H1 (cell line): ENCODE results near the gene UBL4A. TPM values are rescaled to one million over a fixed set of nuclear protein-coding genes. Genes with fewer than 3 reads are reported as not detected.

Experiments used
- ZNF274 ChIP-seq: IDR thresholded peaks from 2 replicates; pipeline ENCODE4 v1.7.0; 2012; ENCODE audit warnings: low read length, borderline replicate concordance; ENCODE audit errors: extremely low read depth
- polyA plus RNA-seq, 7 experiments: library from polyadenylated mRNA; depleted of rRNA in 3 of 7; stranded (reverse) in 5 of 7; unstranded in 2 of 7; fragments of >200 nt in 5 of 7; fragments of 200-250 nt in 2 of 7; gene quantifications; 1 replicate in 5 of 7; 2 replicates in 1 of 7; 4 replicates in 1 of 7; pipeline versions ENCODE4 v1.2.1 to v1.2.3, GENCODE V29; 2011 to 2013; ENCODE audit warnings: missing spikeins in 2 of 7, mixed read lengths in 2 of 7
- total RNA-seq: library from RNA; stranded (reverse); fragmentation: NEBNext Ultra II Directional; extraction: Animal tissue kit (Norgen Biotek cat#: 25700); gene quantifications from 2 replicates; pipeline ENCODE4 v1.2.1, GENCODE V29; 2021

Gene UBL4A
- total and polyA plus RNA-seq, 2 of the 8 experiments (the other 6 are each of a cell fraction or from before 2014, with no cell fraction given), result 23.1 to 31.7 TPM

DNA sequence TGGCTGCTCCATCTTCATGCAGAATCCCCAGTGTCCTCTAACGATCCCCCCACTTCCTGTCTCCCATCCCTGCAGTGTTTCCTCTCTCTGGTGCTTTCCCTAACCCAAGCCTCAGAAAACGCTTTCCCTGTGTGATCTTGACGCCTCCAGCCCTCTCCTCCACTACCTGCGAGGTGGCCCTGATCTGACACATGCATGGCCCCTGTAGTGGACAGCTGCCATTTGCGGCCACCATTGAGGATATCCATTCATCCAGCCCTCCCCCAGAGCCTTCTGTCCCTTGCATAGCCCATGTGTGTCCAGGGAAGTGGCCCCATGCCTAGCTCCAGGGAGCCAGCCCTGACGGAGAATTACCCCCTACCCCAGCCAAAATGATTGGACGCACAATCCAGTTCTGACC, 3.1 kb downstream of the UBL4A start (continued):
- TF ChIP-seq ZNF274, result no peak
